ENCODE measurements around the gene LBHD2.
"Not testable (repeated sequence)": the region's sequence is repeated elsewhere in the genome, so short reads cannot be mapped to it uniquely, and the experiment has no call there.

LBHD2 gene

GRCh38 chr14:103107455-103107854 lies 23.4 kb downstream of the LBHD2 start:
- DNase-seq = no peak

GRCh38 chr14:103107941-103108748 lies 24.1 kb downstream of the LBHD2 start:
- peak; percentile 42 for DNase-seq

- DNase-seq = peak; percentile 83
Observed at GRCh38 chr14:103108749-103109207, 24.8 kb downstream of the LBHD2 start.

GRCh38 chr14:103109535-103110441 lies 25.8 kb downstream of the LBHD2 start:
- DNase-seq = peak; percentile 60

- peak; percentile 87 for DNase-seq
Observed at GRCh38 chr14:103110681-103111231, 26.7 kb downstream of the LBHD2 start.

GRCh38 chr14:103111232-103111868 lies 27.3 kb downstream of the LBHD2 start:
- no peak for DNase-seq

GRCh38 chr14:103112400-103113243 lies 28.6 kb downstream of the LBHD2 start:
- DNase-seq = peak; percentile 26

- DNase-seq = no peak
Observed at GRCh38 chr14:103113303-103113702, 29.3 kb downstream of the LBHD2 start.

- DNase-seq = no peak
Observed at GRCh38 chr14:103113774-103114173, 29.8 kb downstream of the LBHD2 start.

GRCh38 chr14:103115086-103115679 lies 31.2 kb downstream of the LBHD2 start:
- DNase-seq = not testable (repeated sequence)

GRCh38 chr14:103115845-103116572 lies 32.0 kb downstream of the LBHD2 start:
- no peak for DNase-seq

GRCh38 chr14:103116636-103117035 lies 32.6 kb downstream of the LBHD2 start:
- DNase-seq = no peak

GRCh38 chr14:103117499-103117898 lies 33.5 kb downstream of the LBHD2 start:
- not testable (repeated sequence) for DNase-seq

GRCh38 chr14:103118018-103118662 lies 34.1 kb downstream of the LBHD2 start:
- DNase-seq = no peak

- no peak for DNase-seq
Observed at GRCh38 chr14:103118663-103119404, 34.8 kb downstream of the LBHD2 start.

- not testable (repeated sequence) for DNase-seq
Observed at GRCh38 chr14:103119527-103119926, 35.5 kb downstream of the LBHD2 start.

GRCh38 chr14:103121121-103121845 lies 37.3 kb downstream of the LBHD2 start:
- no peak for DNase-seq

- DNase-seq = peak; percentile 99
Observed at GRCh38 chr14:103121846-103122584, 38.0 kb downstream of the LBHD2 start.
